B cell (primary cell): Measurements from ENCODE around the gene KATNAL1. TPM values are rescaled to one million over a fixed set of nuclear protein-coding genes. Genes with fewer than 3 reads are reported as not detected.

ENCODE experiments used
- ATAC-seq: fragments of 200-7000 bp; cut with Tn5 transposase; one replicate; pipeline ENCODE4 v1.10.0; 2021; ENCODE audit warnings: low read depth, mild to moderate bottlenecking, moderate number of reproducible peaks, moderate library complexity
- CTCF ChIA-PET: fragments of 350-600 bp; sonication (Branson Sonifier 250); formaldehyde crosslinking; loops from one replicate; lab custom pipeline; 2021; ENCODE audit warnings: antibody characterized with exemption, inconsistent platforms; lab: Charles Lee
- POLR2A ChIA-PET: fragments of 350-600 bp; sonication (Branson Sonifier 250); formaldehyde crosslinking; loops from one replicate; lab custom pipeline; 2021; ENCODE audit warnings: antibody characterized with exemption; lab: Charles Lee
- DNase-seq: peaks from one replicate; pipeline ENCODE4 v3.0.0; 2013
- H2AFZ ChIP-seq: 2 replicates; pipeline ENCODE4 v1.6.1; 2012; ENCODE audit warnings: mild to moderate bottlenecking, low read depth, low read length; ENCODE audit not compliant: insufficient read depth, poor library complexity, severe bottlenecking
- H3K27ac ChIP-seq, 2 donors: 1 replicate in 1 of 2; 2 replicates in 1 of 2; pipeline ENCODE4 v1.5.1; 2012 to 2013; ENCODE audit warnings: low read length in 2 of 2, mild to moderate bottlenecking in 2 of 2, moderate library complexity in 1 of 2
- H3K27me3 ChIP-seq, 4 experiments: fragments of 200-600 bp in 1 of 4; sonication (generic) in 1 of 4; replicated peaks in 1 of 4; 1 replicate in 2 of 4; 2 replicates in 2 of 4; pipeline versions ENCODE4 v1.6.1 to v1.7.0; 2013 to 2016; ENCODE audit warnings: low read length in 3 of 4, mild to moderate bottlenecking in 2 of 4, mixed read lengths in 1 of 4, moderate library complexity in 1 of 4; ENCODE audit not compliant: insufficient read depth in 4 of 4, control insufficient read depth in 3 of 4; ENCODE audit errors: control extremely low read depth in 1 of 4
- H3K36me3 ChIP-seq, 2 experiments: replicated peaks in 1 of 2; 1 replicate in 1 of 2; 2 replicates in 1 of 2; pipeline versions ENCODE4 v1.6.1 to v1.7.1; 2013; ENCODE audit warnings: low read length in 1 of 2; ENCODE audit not compliant: insufficient read depth in 2 of 2, control insufficient read depth in 1 of 2; ENCODE audit errors: control extremely low read depth in 1 of 2, extremely low read depth in 1 of 2
- H3K4me1 ChIP-seq, 2 donors: fragments of 200-600 bp in 1 of 2; sonication (generic) in 1 of 2; 1 replicate in 1 of 2; 2 replicates in 1 of 2; pipeline versions ENCODE4 v1.5.1 to v1.6.1; 2013 to 2017; ENCODE audit warnings: low read length in 2 of 2; ENCODE audit not compliant: control insufficient read depth in 2 of 2, insufficient read depth in 2 of 2
- H3K4me2 ChIP-seq: replicated peaks from 2 replicates; pipeline ENCODE3; 2012; ENCODE audit warnings: mild to moderate bottlenecking, low read depth, low read length; ENCODE audit not compliant: poor library complexity, severe bottlenecking
- H3K4me3 ChIP-seq, 5 experiments: fragments of 200-600 bp in 1 of 5; sonication (generic) in 1 of 5; 1 replicate in 3 of 5; 2 replicates in 2 of 5; pipeline versions ENCODE4 v1.5.1 to v1.7.0; 2011 to 2016; ENCODE audit warnings: low read length in 4 of 5, mild to moderate bottlenecking in 4 of 5, low read depth in 2 of 5, control low read depth in 1 of 5, moderate library complexity in 1 of 5; ENCODE audit not compliant: insufficient read depth in 1 of 5; ENCODE audit errors: control extremely low read depth in 1 of 5, extremely low read depth in 1 of 5
- H3K79me2 ChIP-seq: fragments of 200-600 bp; sonication (generic); one replicate; pipeline ENCODE4 v1.6.0; 2016; ENCODE audit warnings: low read length; ENCODE audit not compliant: control insufficient read depth, insufficient read depth
- H3K9ac ChIP-seq: fragments of 200-600 bp; sonication (generic); 2 replicates; pipeline ENCODE4 v1.6.1; 2017; ENCODE audit warnings: mild to moderate bottlenecking, low read length, moderate library complexity
- H3K9me3 ChIP-seq, 3 donors: one replicate each; pipeline versions ENCODE4 v1.6.1 to v1.7.1; 2013; ENCODE audit warnings: low read length in 2 of 3; ENCODE audit not compliant: control insufficient read depth in 2 of 3, insufficient read depth in 1 of 3; ENCODE audit errors: control extremely low read depth in 1 of 3
- H4K20me1 ChIP-seq: 2 replicates; pipeline ENCODE4 v1.6.0; 2012; ENCODE audit warnings: mild to moderate bottlenecking, low read length; ENCODE audit not compliant: insufficient read depth, control insufficient read depth, poor library complexity, severe bottlenecking
- H3K27ac Mint-ChIP-seq: one replicate; pipeline ENCODE4 v1.8.0; 2021; ENCODE audit warnings: mixed read lengths
- H3K27me3 Mint-ChIP-seq: one replicate; pipeline ENCODE4 v1.8.0; 2021; ENCODE audit warnings: mixed read lengths
- H3K4me1 Mint-ChIP-seq: one replicate; pipeline ENCODE4 v1.8.0; 2021; ENCODE audit warnings: mixed read lengths
- H3K4me3 Mint-ChIP-seq: one replicate; pipeline ENCODE4 v1.8.0; 2021; ENCODE audit warnings: mixed read lengths
- H3K9me3 Mint-ChIP-seq: one replicate; pipeline ENCODE4 v1.8.0; 2022; ENCODE audit warnings: mixed read lengths; ENCODE audit not compliant: insufficient read depth
- CTCF ChIP-seq: fragments of 200-600 bp; IDR thresholded peaks from one replicate; pipeline ENCODE4 v1.8.0; 2022; ENCODE audit warnings: antibody characterized with exemption, mild to moderate bottlenecking
- EZH2 ChIP-seq: IDR thresholded peaks from 2 replicates; pipeline ENCODE4 v1.6.1; 2012; ENCODE audit warnings: borderline replicate concordance, low read depth, mild to moderate bottlenecking, moderate library complexity, low read length; ENCODE audit not compliant: insufficient read depth, poor library complexity, severe bottlenecking
- WGBS: methylation state at CpG from one replicate; pipeline ENCODE4 v1.1.5; 2013; ENCODE audit warnings: missing lambda C conversion rate; ENCODE audit not compliant: insufficient coverage; 5-methylcytosine and 5-hydroxymethylcytosine counted together
- intact Hi-C: fragments of 100-400 bp; cut with micrococcal nuclease; formaldehyde crosslinking; loops from one replicate; pipeline ENCODE4 v1.10.0; 2022
- polyA plus RNA-seq: library from polyadenylated mRNA; depleted of rRNA; stranded (reverse); fragments of >200 nt; gene quantifications from 2 replicates; pipeline ENCODE4 v1.2.3, GENCODE V29; 2012
- total RNA-seq, 2 donors: library from RNA; stranded (reverse); fragments of 120-200 nt in 1 of 2; gene quantifications; 1 replicate in 1 of 2; 2 replicates in 1 of 2; pipeline versions ENCODE4 v1.2.3 to v1.2.4, GENCODE V29; 2013 to 2022

KATNAL1 gene
- total and polyA plus RNA-seq, 2 donors (not counting 1 experiment from before 2014, with no cell fraction given), result 2.7 to 21.9 TPM

GRCh38 chr13:30159446-30159839 lies 147.9 kb downstream of the KATNAL1 start:
- Mint-ChIP-seq H3K4me3 (no peak overlapping the region), H3K27ac (no peak overlapping the region), H3K4me1 (peaks cover 44% of the 10 kb centered on the region), H3K9me3 (no peaks in the 10 kb centered on the region), H3K27me3 (peaks cover under 1% of the 10 kb centered on the region)
- Histone ChIP-seq H3K9me3 (peaks cover 0 to 7% (median 1%) of the 10 kb centered on the region in 3 donors), H3K79me2 (no peaks in the 10 kb centered on the region), H3K27ac (no peak overlapping the region), H3K9ac (no peak overlapping the region), H2AFZ (no peak overlapping the region), H3K4me2 (no peak overlapping the region), H4K20me1 (no peaks in the 10 kb centered on the region), H3K4me1 (peaks cover 0 to 27% of the 10 kb centered on the region in 2 donors), H3K27me3 (no peaks in the 10 kb centered on the region), H3K36me3 (no peaks in the 10 kb centered on the region), H3K4me3 (no peak overlapping the region)
- intact Hi-C loops, result no loop called here
- DNase-seq (no peak), ATAC-seq (no peak)
- TF ChIP-seq EZH2 (no peak), CTCF (no peak)
- 50% methylated on average over 3 of the region's 4 CpGs for WGBS
- CTCF ChIA-PET, result interaction anchor here (3.3 kb wide), 1 partner anchor 26 kb away, joined by 19 read pairs; no protein-coding TSS in a partner anchor
- POLR2A ChIA-PET, result no interaction called here

DNA sequence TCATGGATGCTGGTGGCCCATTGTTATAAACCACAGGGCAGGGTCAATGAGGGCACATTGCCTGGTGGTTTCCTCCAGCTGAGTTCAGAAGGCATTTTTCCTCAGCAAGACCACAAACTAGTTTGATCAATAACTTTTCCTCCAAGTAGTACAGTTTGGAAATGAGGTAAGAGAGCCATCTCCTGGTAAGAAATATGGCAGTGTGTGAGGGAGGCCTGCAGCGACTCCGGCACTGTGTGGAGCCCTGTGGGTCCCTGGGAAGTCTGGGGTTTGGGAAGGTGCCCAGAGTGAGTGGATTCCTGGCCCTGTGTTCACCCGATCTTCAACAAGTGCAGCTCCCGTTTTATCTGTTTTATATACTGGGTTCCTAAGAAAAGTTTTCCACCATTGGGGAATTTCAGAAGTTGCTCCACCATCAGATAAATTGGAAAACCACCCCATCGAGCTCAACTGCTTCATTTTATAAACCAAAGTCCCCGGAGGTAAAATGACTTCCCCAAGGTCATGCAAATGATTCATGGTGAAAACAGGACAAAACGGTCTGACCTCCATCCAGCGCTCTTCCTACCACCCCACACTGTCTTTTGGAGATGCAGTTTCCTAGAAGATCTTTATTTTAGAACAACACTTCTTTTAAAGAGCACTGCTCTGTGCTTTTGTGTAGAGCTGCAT lies 148.4 kb downstream of the KATNAL1 start:
- Histone ChIP-seq H3K4me1 (peaks cover 0 to 32% of the 10 kb centered on the region in 2 donors), H3K4me2 (no peak overlapping the region), H3K9ac (no peak overlapping the region), H3K27ac (no peak overlapping the region), H3K79me2 (no peaks in the 10 kb centered on the region), H2AFZ (no peak overlapping the region), H3K4me3 (no peak overlapping the region), H3K36me3 (no peaks in the 10 kb centered on the region), H3K27me3 (no peaks in the 10 kb centered on the region), H4K20me1 (no peaks in the 10 kb centered on the region), H3K9me3 (peaks cover 0 to 8% (median 1%) of the 10 kb centered on the region in 3 donors)
- ChIA-PET CTCF (interaction anchor here (3.3 kb wide), 1 partner anchor 25 kb away, joined by 19 read pairs; no protein-coding TSS in a partner anchor), POLR2A (interaction anchor here (0.6 kb wide), 1 partner anchor 432 kb away, joined by 7 read pairs; no protein-coding TSS in a partner anchor)
- H3K9me3 Mint-ChIP-seq, result no peaks in the 10 kb centered on the region
- H3K27me3 Mint-ChIP-seq, result peaks cover 5% of the 10 kb centered on the region
- WGBS, result 83% methylated on average over 4 of the region's 8 CpGs
- DNase-seq (no peak), ATAC-seq (no peak)
- intact Hi-C loops, result no loop called here
- no peak for TF ChIP-seq EZH2
- no peak for TF ChIP-seq CTCF
- no peak overlapping the region for H3K4me3 Mint-ChIP-seq
- peaks cover 48% of the 10 kb centered on the region for H3K4me1 Mint-ChIP-seq
- no peak overlapping the region for H3K27ac Mint-ChIP-seq
